CD4-positive, alpha-beta T cell (primary cell): ENCODE results near the gene CRISP2. TPM values are rescaled to one million over a fixed set of nuclear protein-coding genes. Genes with fewer than 3 reads are reported as not detected.

Experiments
- ATAC-seq: fragments of 200-7000 bp; cut with Tn5 transposase; one replicate; pipeline ENCODE4 v1.10.0; 2022; ENCODE audit warnings: mild to moderate bottlenecking; ENCODE audit not compliant: poor library complexity
- CTCF ChIA-PET: fragments of 350-600 bp; sonication (Branson Sonifier 250); formaldehyde crosslinking; loops from one replicate; lab custom pipeline; 2021; ENCODE audit warnings: antibody characterized with exemption, inconsistent platforms; lab: Charles Lee
- POLR2A ChIA-PET: fragments of 350-600 bp; sonication (Branson Sonifier 250); formaldehyde crosslinking; loops from one replicate; lab custom pipeline; 2021; ENCODE audit warnings: antibody characterized with exemption, inconsistent platforms; lab: Charles Lee
- DNase-seq, 14 experiments: peaks; one replicate each; pipeline ENCODE4 v3.0.0-alpha.2; 2013 to 2020; ENCODE audit warnings: mixed read lengths in 2 of 14
- H3K27ac ChIP-seq, 2 donors: one replicate each; pipeline versions ENCODE4 v1.5.1 to v1.7.0; 2013; ENCODE audit warnings: low read length in 2 of 2, low read depth in 1 of 2, mild to moderate bottlenecking in 1 of 2
- H3K27me3 ChIP-seq, 2 experiments: 1 replicate in 1 of 2; 2 replicates in 1 of 2; pipeline versions ENCODE4 v1.6.1 to v1.7.0; 2013; ENCODE audit warnings: low read length in 2 of 2, control low read depth in 1 of 2, mild to moderate bottlenecking in 1 of 2, moderate library complexity in 1 of 2; ENCODE audit not compliant: insufficient read depth in 2 of 2, control insufficient read depth in 1 of 2
- H3K36me3 ChIP-seq: one replicate; pipeline ENCODE4 v1.6.1; 2013; ENCODE audit warnings: low read length, control low read depth; ENCODE audit not compliant: insufficient read depth
- H3K4me1 ChIP-seq: one replicate; pipeline ENCODE4 v1.6.1; 2013; ENCODE audit warnings: low read length, control low read depth; ENCODE audit not compliant: insufficient read depth
- H3K4me3 ChIP-seq: one replicate; pipeline ENCODE4 v1.5.1; 2013; ENCODE audit warnings: mild to moderate bottlenecking, low read length, moderate library complexity
- H3K9me3 ChIP-seq, 2 experiments: 1 replicate in 1 of 2; 2 replicates in 1 of 2; pipeline versions ENCODE4 v1.6.1 to v1.7.0; 2013; ENCODE audit warnings: low read length in 2 of 2, mild to moderate bottlenecking in 2 of 2, control low read depth in 1 of 2, moderate library complexity in 1 of 2; ENCODE audit not compliant: control insufficient read depth in 1 of 2, insufficient read depth in 1 of 2
- H3K27ac Mint-ChIP-seq: one replicate; pipeline ENCODE4 v1.8.0; 2020; ENCODE audit warnings: mixed read lengths
- H3K27me3 Mint-ChIP-seq: one replicate; pipeline ENCODE4 v1.8.0; 2021; ENCODE audit warnings: mixed read lengths
- H3K36me3 Mint-ChIP-seq: one replicate; pipeline ENCODE4 v1.8.0; 2021; ENCODE audit warnings: low read depth, mixed read lengths
- H3K4me1 Mint-ChIP-seq: one replicate; pipeline ENCODE4 v1.8.0; 2021; ENCODE audit warnings: low read depth, mixed read lengths
- H3K4me3 Mint-ChIP-seq: one replicate; pipeline ENCODE4 v1.8.0; 2020; ENCODE audit warnings: mild to moderate bottlenecking, mixed read lengths
- H3K9me3 Mint-ChIP-seq: one replicate; pipeline ENCODE4 v1.8.0; 2020; ENCODE audit warnings: mixed read lengths
- CTCF ChIP-seq: fragments of 200-600 bp; IDR thresholded peaks from one replicate; pipeline ENCODE4 v1.8.0; 2022; ENCODE audit warnings: antibody characterized with exemption, mild to moderate bottlenecking
- intact Hi-C, 2 experiments: fragments of 100-400 bp; cut with DNase I in 1 of 2; cut with micrococcal nuclease in 1 of 2; formaldehyde crosslinking; loops; one replicate each; pipeline versions ENCODE4 v1.15.1 to v1.9.0; 2023 to 2025; cut with DNase I, micrococcal nuclease
- total RNA-seq, 174 experiments: library from RNA in 2 of 174; stranded (reverse) in 2 of 174; gene quantifications; one replicate each; pipeline ENCODE4 v1.2.3 and lab custom pipeline; 2021 to 2026

CRISP2 gene
- total RNA-seq, 2 experiments from 2014 or later: not detected

GRCh38 chr6:49653942-49654341, 59.4 kb downstream of the CRISP2 start:
- no peaks in the 10 kb centered on the region for H3K36me3 ChIP-seq
- Mint-ChIP-seq H3K9me3 (no peaks in the 10 kb centered on the region), H3K4me1 (no peaks in the 10 kb centered on the region), H3K4me3 (no peak overlapping the region), H3K36me3 (no peaks in the 10 kb centered on the region), H3K27me3 (no peaks in the 10 kb centered on the region), H3K27ac (no peak overlapping the region)
- intact Hi-C loops: no loop called here
- no peaks in the 10 kb centered on the region for H3K9me3 ChIP-seq
- POLR2A ChIA-PET: no interaction called here
- no peak overlapping the region for H3K27ac ChIP-seq
- DNase-seq (no peak), ATAC-seq (no peak)
- CTCF ChIA-PET: no interaction called here
- no peaks in the 10 kb centered on the region for H3K4me1 ChIP-seq
- no peaks in the 10 kb centered on the region for H3K27me3 ChIP-seq
- no peak for TF ChIP-seq CTCF
- no peak overlapping the region for H3K4me3 ChIP-seq

- H3K27ac Mint-ChIP-seq: no peak overlapping the region
- Histone ChIP-seq H3K4me1 (no peaks in the 10 kb centered on the region), H3K4me3 (no peak overlapping the region), H3K27me3 (no peaks in the 10 kb centered on the region), H3K36me3 (no peaks in the 10 kb centered on the region), H3K27ac (no peak overlapping the region), H3K9me3 (no peaks in the 10 kb centered on the region)
- H3K27me3 Mint-ChIP-seq: no peaks in the 10 kb centered on the region
- ChIA-PET POLR2A (no interaction called here), CTCF (no interaction called here)
- no peaks in the 10 kb centered on the region for H3K9me3 Mint-ChIP-seq
- no peaks in the 10 kb centered on the region for H3K4me1 Mint-ChIP-seq
- H3K4me3 Mint-ChIP-seq: no peak overlapping the region
- no peak for ATAC-seq
- DNase-seq: no peak
- no peak for TF ChIP-seq CTCF
- no peaks in the 10 kb centered on the region for H3K36me3 Mint-ChIP-seq
- intact Hi-C loops: no loop called here
These were observed 59.9 kb downstream of the CRISP2 start for GRCh38 chr6:49653438-49653837.

- DNase-seq (no peak), ATAC-seq (no peak)
- Histone ChIP-seq H3K9me3 (no peaks in the 10 kb centered on the region), H3K4me1 (no peaks in the 10 kb centered on the region), H3K4me3 (no peak overlapping the region), H3K36me3 (no peaks in the 10 kb centered on the region), H3K27ac (no peak overlapping the region), H3K27me3 (no peaks in the 10 kb centered on the region)
- ChIA-PET CTCF (no interaction called here), POLR2A (no interaction called here)
- Mint-ChIP-seq H3K9me3 (no peaks in the 10 kb centered on the region), H3K4me3 (no peak overlapping the region), H3K36me3 (no peaks in the 10 kb centered on the region), H3K4me1 (no peaks in the 10 kb centered on the region), H3K27ac (no peak overlapping the region), H3K27me3 (no peaks in the 10 kb centered on the region)
- no peak for TF ChIP-seq CTCF
- intact Hi-C loops: no loop called here
These were observed 62.1 kb downstream of the CRISP2 start for GRCh38 chr6:49651239-49651638.
